Activated naive CD8-positive, alpha-beta T cell treated with anti-CD3 and anti-CD28 coated beads, Interleukin-2, amount 50 U/mL, for 16 hours (primary cell): Measurements from ENCODE around the gene SMIM10L1.

Experiments used
- DNase-seq: peaks from one replicate; pipeline ENCODE4 v3.0.0-alpha.2; 2020; ENCODE audit warnings: low read depth, low spot score

SMIM10L1 gene

GRCh38 chr12:11171145-11171968 lies at the start of gene SMIM10L1:
Gene SMIM10L1, plus strand, starts transcription at chr12:11171194. Its CDS starts 163 bp downstream, at chr12:11171357.
- DNase-seq = peak; percentile 74

- DNase-seq = no peak
Observed at GRCh38 chr12:11130382-11130781, 40.6 kb upstream of the SMIM10L1 start.

GRCh38 chr12:11130999-11131398 lies 40.0 kb upstream of the SMIM10L1 start:
- no peak for DNase-seq

- DNase-seq = no peak
Observed at GRCh38 chr12:11133162-11133561, 37.8 kb upstream of the SMIM10L1 start.

GRCh38 chr12:11133816-11134215 lies 37.2 kb upstream of the SMIM10L1 start:
- DNase-seq = no peak

GRCh38 chr12:11134305-11134704 lies 36.7 kb upstream of the SMIM10L1 start, which contains the start of gene TAS2R30:
Gene TAS2R30, minus strand, starts transcription at chr12:11134644. Its CDS starts 400 bp downstream, at chr12:11134244.
- DNase-seq = no peak

- no peak for DNase-seq
Observed at GRCh38 chr12:11136075-11136474, 34.9 kb upstream of the SMIM10L1 start.

GRCh38 chr12:11143352-11143751 lies 27.6 kb upstream of the SMIM10L1 start:
- DNase-seq = no peak

- DNase-seq = no peak
Observed at GRCh38 chr12:11144297-11144696, 26.7 kb upstream of the SMIM10L1 start.

GRCh38 chr12:11147420-11147819 lies 23.6 kb upstream of the SMIM10L1 start:
- no peak for DNase-seq

GRCh38 chr12:11150832-11151231 lies 20.2 kb upstream of the SMIM10L1 start:
- no peak for DNase-seq

GRCh38 chr12:11152725-11153124 lies 18.3 kb upstream of the SMIM10L1 start:
- no peak for DNase-seq

- DNase-seq = no peak
Observed at GRCh38 chr12:11154400-11154925, 16.5 kb upstream of the SMIM10L1 start.

- no peak for DNase-seq
Observed at GRCh38 chr12:11158885-11159444, 12.0 kb upstream of the SMIM10L1 start.

- DNase-seq = no peak
Observed at GRCh38 chr12:11162502-11162901, 8.5 kb upstream of the SMIM10L1 start.

GRCh38 chr12:11164384-11164783 lies 6.6 kb upstream of the SMIM10L1 start:
- no peak for DNase-seq

GRCh38 chr12:11166300-11166699 lies 4.7 kb upstream of the SMIM10L1 start:
- no peak for DNase-seq

- no peak for DNase-seq
Observed at GRCh38 chr12:11170810-11171144, 217 bp upstream of the SMIM10L1 start.

- no peak for DNase-seq
Observed at GRCh38 chr12:11171969-11172675, 1.1 kb downstream of the SMIM10L1 start.

- DNase-seq = no peak
Observed at GRCh38 chr12:11174022-11174421, 3.0 kb downstream of the SMIM10L1 start.

- no peak for DNase-seq
Observed at GRCh38 chr12:11178250-11178649, 7.3 kb downstream of the SMIM10L1 start.

GRCh38 chr12:11182529-11182928 lies 11.5 kb downstream of the SMIM10L1 start:
- no peak for DNase-seq
